LNCAP (cell line): ENCODE results near the gene FGFR2.

Experiments
- TF ChIP-seq, protein P1 (sequence below): fragments of 450-650 bp; IDR thresholded peaks from 2 replicates; pipeline ENCODE4 v1.5.1; 2017; ENCODE audit warnings: mild to moderate bottlenecking

FGFR2 gene

GRCh38 chr10:121597504-121598262 is 561 bp downstream of the FGFR2 start:
- TF ChIP-seq, protein P1, sequence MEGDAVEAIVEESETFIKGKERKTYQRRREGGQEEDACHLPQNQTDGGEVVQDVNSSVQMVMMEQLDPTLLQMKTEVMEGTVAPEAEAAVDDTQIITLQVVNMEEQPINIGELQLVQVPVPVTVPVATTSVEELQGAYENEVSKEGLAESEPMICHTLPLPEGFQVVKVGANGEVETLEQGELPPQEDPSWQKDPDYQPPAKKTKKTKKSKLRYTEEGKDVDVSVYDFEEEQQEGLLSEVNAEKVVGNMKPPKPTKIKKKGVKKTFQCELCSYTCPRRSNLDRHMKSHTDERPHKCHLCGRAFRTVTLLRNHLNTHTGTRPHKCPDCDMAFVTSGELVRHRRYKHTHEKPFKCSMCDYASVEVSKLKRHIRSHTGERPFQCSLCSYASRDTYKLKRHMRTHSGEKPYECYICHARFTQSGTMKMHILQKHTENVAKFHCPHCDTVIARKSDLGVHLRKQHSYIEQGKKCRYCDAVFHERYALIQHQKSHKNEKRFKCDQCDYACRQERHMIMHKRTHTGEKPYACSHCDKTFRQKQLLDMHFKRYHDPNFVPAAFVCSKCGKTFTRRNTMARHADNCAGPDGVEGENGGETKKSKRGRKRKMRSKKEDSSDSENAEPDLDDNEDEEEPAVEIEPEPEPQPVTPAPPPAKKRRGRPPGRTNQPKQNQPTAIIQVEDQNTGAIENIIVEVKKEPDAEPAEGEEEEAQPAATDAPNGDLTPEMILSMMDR, result no peak

GRCh38 chr10:121596689-121597503 is 1.3 kb downstream of the FGFR2 start:
- TF ChIP-seq, protein P1, result no peak

GRCh38 chr10:121595806-121596688 is 2.2 kb downstream of the FGFR2 start:
- TF ChIP-seq, protein P1, result no peak

- TF ChIP-seq, protein P1, result no peak
Measured at GRCh38 chr10:121595351-121595805, 2.9 kb downstream of the FGFR2 start.

- TF ChIP-seq, protein P1, result no peak
Measured at GRCh38 chr10:121594623-121595350, 3.5 kb downstream of the FGFR2 start.

DNA sequence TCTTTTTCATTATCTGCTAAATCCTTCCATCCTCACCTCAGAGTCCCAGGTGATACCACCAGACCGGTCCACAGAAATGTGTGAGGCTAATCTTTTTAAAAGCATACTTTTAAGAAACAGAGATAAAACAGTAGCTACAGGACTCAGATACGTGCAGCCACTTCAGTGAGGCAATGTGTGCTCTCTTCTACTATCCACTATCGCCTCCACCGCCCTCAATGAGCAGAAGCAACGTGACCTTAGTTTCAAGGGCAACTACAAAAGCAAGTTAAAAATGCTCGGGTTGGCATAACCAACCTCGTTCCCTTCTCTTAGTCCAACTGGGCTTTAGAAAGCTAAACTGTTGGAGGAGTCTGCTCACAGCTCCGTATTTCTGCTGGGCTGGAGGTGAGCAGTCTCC is 4.2 kb downstream of the FGFR2 start:
- TF ChIP-seq, protein P1, result no peak
